Calu3 (cell line): ENCODE measurements around the gene LRP6. TPM values are rescaled to one million over a fixed set of nuclear protein-coding genes. Genes with fewer than 3 reads are reported as not detected.
A peak's percentile ranks its signal among the peaks of the same experiment; 100 is the strongest.
"Not testable (repeated sequence)": the region's sequence is repeated elsewhere in the genome, so short reads cannot be mapped to it uniquely, and the experiment has no call there.

ENCODE experiments used
- BruUV-seq: library from RNA; stranded (reverse); fragments of 400-500 nt; replicated peaks from 2 replicates; lab custom pipeline; 2021; lab: Mats Ljungman, UMichigan
- CTCF ChIA-PET: fragments of 300-600 bp; sonication (Branson Sonifier 250); formaldehyde crosslinking; loops from one replicate; lab custom pipeline; 2022; ENCODE audit warnings: antibody characterized with exemption; lab: Charles Lee
- DNase-seq: peaks from one replicate; pipeline ENCODE4 v3.0.0; 2022
- H3K27ac Mint-ChIP-seq: one replicate; pipeline ENCODE4 v1.8.0; 2022; ENCODE audit warnings: mixed read lengths; ENCODE audit not compliant: unreplicated experiment
- H3K27me3 Mint-ChIP-seq: one replicate; pipeline ENCODE4 v1.8.0; 2022; ENCODE audit warnings: mixed read lengths; ENCODE audit not compliant: unreplicated experiment
- H3K36me3 Mint-ChIP-seq: one replicate; pipeline ENCODE4 v1.8.0; 2022; ENCODE audit warnings: mild to moderate bottlenecking, moderate library complexity, mixed read lengths; ENCODE audit not compliant: insufficient read depth, unreplicated experiment
- H3K4me1 Mint-ChIP-seq: one replicate; pipeline ENCODE4 v1.8.0; 2022; ENCODE audit warnings: mild to moderate bottlenecking, low read depth, mixed read lengths; ENCODE audit not compliant: unreplicated experiment
- H3K4me3 Mint-ChIP-seq: one replicate; pipeline ENCODE4 v1.8.0; 2022; ENCODE audit warnings: mild to moderate bottlenecking, low read depth, moderate library complexity, mixed read lengths; ENCODE audit not compliant: unreplicated experiment
- H3K9me3 Mint-ChIP-seq: one replicate; pipeline ENCODE4 v1.8.0; 2022; ENCODE audit warnings: low read depth, mixed read lengths; ENCODE audit not compliant: unreplicated experiment
- intact Hi-C: fragments of 100-400 bp; cut with micrococcal nuclease; formaldehyde crosslinking; loops from one replicate; pipeline ENCODE4 v1.10.0; 2022; ENCODE audit not compliant: unreplicated experiment
- total RNA-seq: library from RNA; stranded (reverse); gene quantifications from 2 replicates; pipeline ENCODE4 v1.2.3, GENCODE V29; 2022
- TF ChIP-seq, protein P1 (sequence below): fragments of 200-600 bp; IDR thresholded peaks from one replicate; pipeline ENCODE4 v1.8.0; 2022; ENCODE audit warnings: antibody characterized with exemption; ENCODE audit not compliant: unreplicated experiment

Gene LRP6
- total RNA-seq, 1 experiment from 2014 or later: 74.8 TPM

GRCh38 chr12:12265571-12266388, 1.1 kb downstream of the LRP6 start:
- Mint-ChIP-seq H3K9me3 (no peaks in the 10 kb centered on the region), H3K27me3 (no peaks in the 10 kb centered on the region), H3K4me1 (peaks cover 25% of the 10 kb centered on the region), H3K27ac (peak overlapping the region; percentile 97), H3K4me3 (peak overlapping the region; percentile 92), H3K36me3 (peaks cover 32% of the 10 kb centered on the region)
- intact Hi-C loops: loop anchor here (5.0 to 10.0 kb wide), 4 partner anchors 53 to 183 kb away; no protein-coding TSS in a partner anchor
- CTCF ChIA-PET: interaction anchor here (0.6 to 2.1 kb wide), 5 partner anchors 20 to 268 kb away, joined by 3 to 5 read pairs (median 3); no protein-coding TSS in a partner anchor
- DNase-seq: no peak
- TF ChIP-seq, protein P1, sequence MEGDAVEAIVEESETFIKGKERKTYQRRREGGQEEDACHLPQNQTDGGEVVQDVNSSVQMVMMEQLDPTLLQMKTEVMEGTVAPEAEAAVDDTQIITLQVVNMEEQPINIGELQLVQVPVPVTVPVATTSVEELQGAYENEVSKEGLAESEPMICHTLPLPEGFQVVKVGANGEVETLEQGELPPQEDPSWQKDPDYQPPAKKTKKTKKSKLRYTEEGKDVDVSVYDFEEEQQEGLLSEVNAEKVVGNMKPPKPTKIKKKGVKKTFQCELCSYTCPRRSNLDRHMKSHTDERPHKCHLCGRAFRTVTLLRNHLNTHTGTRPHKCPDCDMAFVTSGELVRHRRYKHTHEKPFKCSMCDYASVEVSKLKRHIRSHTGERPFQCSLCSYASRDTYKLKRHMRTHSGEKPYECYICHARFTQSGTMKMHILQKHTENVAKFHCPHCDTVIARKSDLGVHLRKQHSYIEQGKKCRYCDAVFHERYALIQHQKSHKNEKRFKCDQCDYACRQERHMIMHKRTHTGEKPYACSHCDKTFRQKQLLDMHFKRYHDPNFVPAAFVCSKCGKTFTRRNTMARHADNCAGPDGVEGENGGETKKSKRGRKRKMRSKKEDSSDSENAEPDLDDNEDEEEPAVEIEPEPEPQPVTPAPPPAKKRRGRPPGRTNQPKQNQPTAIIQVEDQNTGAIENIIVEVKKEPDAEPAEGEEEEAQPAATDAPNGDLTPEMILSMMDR: no peak
- no TSS peak for BruUV-seq

DNA sequence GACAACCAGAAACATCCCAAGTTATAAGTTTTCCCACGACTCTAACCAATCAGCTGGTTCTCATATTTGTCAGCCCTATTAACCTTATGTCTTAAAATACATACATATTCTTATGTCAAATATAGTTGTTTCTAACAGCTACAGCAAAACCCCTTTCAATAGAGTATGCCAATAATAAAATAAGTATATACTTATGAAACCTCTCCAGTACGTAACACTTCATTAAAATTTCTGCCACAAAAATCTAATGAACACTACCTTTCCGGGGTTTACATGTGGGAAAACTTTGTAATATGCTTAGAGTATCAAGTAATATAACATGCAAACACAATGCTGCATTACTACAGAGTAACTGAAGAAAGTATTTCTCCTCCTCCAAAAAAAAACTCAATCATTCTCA, 1.8 kb downstream of the LRP6 start:
- BruUV-seq: TSS peak; percentile 34
- Mint-ChIP-seq H3K9me3 (no peaks in the 10 kb centered on the region), H3K27ac (peak overlapping the region; percentile 97), H3K4me3 (peak overlapping the region; percentile 92), H3K27me3 (no peaks in the 10 kb centered on the region), H3K4me1 (peaks cover 19% of the 10 kb centered on the region), H3K36me3 (peaks cover 32% of the 10 kb centered on the region)
- intact Hi-C loops: loop anchor here (5.0 to 10.0 kb wide), 4 partner anchors 53 to 183 kb away; no protein-coding TSS in a partner anchor
- CTCF ChIA-PET: interaction anchor here (0.6 to 0.7 kb wide), 2 partner anchors 19 to 268 kb away, joined by 3 read pairs; no protein-coding TSS in a partner anchor
- TF ChIP-seq, protein P1: no peak
- no peak for DNase-seq

DNA sequence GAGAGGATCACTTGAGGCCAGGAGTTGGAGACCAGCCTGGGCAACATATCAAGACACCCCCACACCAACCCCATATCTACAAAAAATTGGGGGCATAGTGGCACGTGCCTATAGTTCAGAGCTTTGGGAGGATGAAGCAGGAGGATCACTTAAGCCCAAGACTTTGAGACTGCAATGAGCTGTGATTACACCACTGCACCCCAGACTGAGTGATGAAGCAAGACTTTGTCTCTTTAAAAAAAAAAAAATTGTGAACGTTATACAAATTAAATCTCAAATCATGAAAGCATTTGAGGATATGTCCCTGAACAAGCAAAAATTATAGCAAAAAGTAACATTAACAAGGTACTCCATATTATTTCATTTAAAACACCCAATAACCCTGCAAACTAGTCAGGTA, 2.9 kb downstream of the LRP6 start:
- H3K27ac Mint-ChIP-seq: no peak overlapping the region
- no TSS peak for BruUV-seq
- peaks cover 19% of the 10 kb centered on the region for H3K4me1 Mint-ChIP-seq
- CTCF ChIA-PET: no interaction called here
- H3K36me3 Mint-ChIP-seq: peaks cover 32% of the 10 kb centered on the region
- no peaks in the 10 kb centered on the region for H3K9me3 Mint-ChIP-seq
- TF ChIP-seq, protein P1: no peak
- intact Hi-C loops: loop anchor here (10.0 kb wide), 1 partner anchor 61 kb away; no protein-coding TSS in a partner anchor
- no peaks in the 10 kb centered on the region for H3K27me3 Mint-ChIP-seq
- H3K4me3 Mint-ChIP-seq: peak overlapping the region; percentile 92
- DNase-seq: no peak

DNA sequence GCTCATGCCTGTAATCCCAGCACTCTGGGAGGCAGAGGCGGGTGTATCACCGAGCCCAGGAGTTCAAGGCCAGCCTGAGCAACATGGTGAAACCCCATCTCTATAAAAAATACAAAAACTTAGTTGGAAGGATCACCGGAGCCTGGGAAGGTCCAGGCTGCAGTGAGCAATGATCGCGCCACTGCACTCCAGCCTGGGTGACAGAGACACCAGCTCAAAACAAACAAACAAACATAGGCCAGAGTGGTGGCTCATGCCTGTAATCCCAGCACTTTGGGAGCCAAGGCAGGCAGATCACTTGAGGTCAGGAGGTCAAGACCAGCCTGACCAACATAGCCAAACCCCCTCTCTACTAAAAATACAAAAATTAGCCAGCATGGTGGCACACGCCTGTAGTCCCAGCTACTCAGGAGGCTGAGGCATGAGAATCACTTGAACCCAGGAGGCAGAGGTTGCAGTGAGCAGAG, 10.5 kb downstream of the LRP6 start:
- BruUV-seq, H3K36me3 Mint-ChIP-seq, H3K27ac Mint-ChIP-seq, H3K9me3 Mint-ChIP-seq, H3K4me3 Mint-ChIP-seq, DNase-seq, CTCF ChIA-PET, intact Hi-C loops, H3K27me3 Mint-ChIP-seq, H3K4me1 Mint-ChIP-seq: not testable (repeated sequence)
